Transverse colon (tissue), 3 donors: Measurements from ENCODE around the gene OBSL1.

Experiments used
- CTCF ChIP-seq, 5 experiments: fragments of 200-600 bp in 3 of 5; fragments of 450-650 bp in 2 of 5; sonication (generic) in 3 of 5; IDR thresholded peaks; 1 replicate in 2 of 5; 2 replicates in 3 of 5; pipeline ENCODE4 v1.5.1; 2016 to 2017; ENCODE audit warnings: antibody characterized with exemption in 5 of 5, inconsistent platforms in 3 of 5, mild to moderate bottlenecking in 2 of 5, moderate library complexity in 1 of 5
- POLR2A ChIP-seq: fragments of 450-650 bp; IDR thresholded peaks from one replicate; pipeline ENCODE4 v1.6.1; 2016; ENCODE audit warnings: antibody characterized with exemption, mild to moderate bottlenecking, moderate library complexity

- TF ChIP-seq CTCF (IDR thresholded peaks at IDR 0.05) (peak; percentile 92 to 100 (median 96)), POLR2A (no peak)
These were observed 29.6 kb downstream of the OBSL1 start for GRCh38 chr2:219541611-219542180.
